Posterior cingulate gyrus (tissue), 11 donors: Measurements from ENCODE around the gene UNC13C.
A peak's percentile ranks its signal among the peaks of the same experiment; 100 is the strongest.

ENCODE experiments used
- DNase-seq, 10 donors: peaks; one replicate each; pipeline versions ENCODE4 v3.0.0 to v3.0.0-alpha.2; 2020 to 2021; ENCODE audit warnings: mixed read lengths in 3 of 10
- intact Hi-C: fragments of 100-400 bp; cut with DNase I; formaldehyde crosslinking; loops from one replicate; pipeline ENCODE4 v1.15.1; 2023

UNC13C gene

DNA sequence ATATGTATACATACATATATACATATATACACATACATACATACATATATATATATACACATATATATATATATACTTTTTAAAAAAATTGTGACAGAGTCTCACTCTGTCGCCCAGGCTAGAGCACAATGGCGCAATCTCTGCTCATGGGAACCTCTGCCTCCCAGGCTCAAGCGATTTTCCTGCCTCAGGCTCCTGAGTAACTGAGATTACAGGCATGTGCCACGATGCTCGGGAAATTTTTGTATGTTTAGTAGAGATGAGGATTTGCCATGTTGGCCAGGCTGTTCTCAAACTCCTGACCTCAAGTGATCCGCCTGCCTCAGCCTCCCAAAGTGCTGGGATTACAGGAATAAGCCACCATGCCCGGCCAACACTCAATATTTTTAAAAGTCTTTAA is 302.5 kb downstream of the UNC13C start:
- intact Hi-C loops = no loop called here
- peak in 1 of 10 donors; percentile 11 for DNase-seq

DNA sequence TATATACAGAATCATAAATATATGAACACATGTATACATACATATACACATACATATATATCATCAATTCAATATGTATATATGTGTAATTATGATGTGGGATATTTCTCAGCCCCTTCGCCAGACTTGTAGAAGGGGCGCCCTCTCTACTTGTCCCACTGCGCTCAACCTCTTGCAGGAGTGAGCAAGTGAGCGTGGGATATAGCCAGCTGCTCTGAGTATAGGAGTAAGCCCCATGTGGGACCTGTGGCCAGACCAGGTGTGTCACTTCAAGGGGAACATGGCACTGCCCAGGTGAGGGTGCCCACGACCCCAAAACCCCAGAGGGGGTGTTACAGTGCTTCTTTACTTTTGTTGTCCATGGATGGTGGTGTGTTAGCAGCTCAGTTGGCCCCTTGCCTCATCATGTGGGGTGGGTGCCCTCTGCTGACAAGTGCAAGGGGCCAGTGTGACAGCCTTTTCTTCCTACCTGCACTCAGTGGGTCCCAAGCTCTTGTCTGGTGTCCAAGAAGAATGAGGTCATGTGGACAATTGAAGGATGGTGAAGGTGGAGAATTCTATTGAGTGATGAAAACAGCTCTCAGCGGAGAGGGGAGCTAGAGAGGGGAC is 304.1 kb downstream of the UNC13C start:
- intact Hi-C loops = no loop called here
- DNase-seq = peak in 2 of 10 donors; percentile 39 to 44

DNA sequence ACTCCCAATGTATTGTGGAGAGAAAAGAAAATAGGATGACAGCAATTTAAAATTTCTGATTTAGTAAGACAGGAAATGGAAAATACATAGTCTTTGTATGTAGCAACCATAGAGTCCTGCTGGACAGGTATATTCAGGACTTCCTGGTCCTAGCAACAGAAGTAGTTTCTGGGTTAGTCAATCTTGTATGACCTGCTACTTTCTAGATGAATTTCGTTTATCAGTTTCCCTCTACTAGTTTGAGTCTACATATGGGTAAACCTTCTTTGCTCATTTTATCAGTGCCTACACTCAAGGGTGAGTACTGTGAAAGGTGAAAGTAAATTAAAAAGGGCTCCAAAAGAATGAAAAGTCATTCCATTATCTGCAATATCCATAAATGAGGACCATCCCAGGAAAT is 309.8 kb downstream of the UNC13C start:
- DNase-seq = no peak
- intact Hi-C loops = no loop called here

DNA sequence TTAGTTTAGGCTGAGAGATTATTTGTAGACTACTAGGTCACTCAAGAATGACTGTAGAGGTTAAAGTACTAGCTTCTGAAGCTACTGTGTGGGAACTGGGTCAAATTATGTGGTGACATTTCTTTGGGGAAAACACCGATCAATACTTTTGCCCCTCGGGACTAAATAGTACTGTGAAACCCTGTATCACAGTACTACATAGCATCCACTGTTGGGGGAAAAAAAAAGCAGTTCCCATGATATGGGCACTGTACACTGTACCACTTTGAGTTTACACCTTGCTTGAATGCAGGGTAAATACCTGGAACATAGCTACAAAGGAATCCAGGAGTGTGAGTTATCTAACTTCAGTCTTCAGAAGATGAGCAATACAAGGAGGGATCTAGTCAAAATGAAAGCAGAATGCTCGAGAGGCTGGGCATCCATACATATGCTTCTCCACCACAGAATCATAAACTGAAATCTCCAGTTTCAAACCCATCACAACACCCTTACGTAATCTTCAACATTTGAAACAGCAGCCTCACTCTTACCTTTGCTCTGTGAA is 311.4 kb downstream of the UNC13C start:
- intact Hi-C loops = no loop called here
- DNase-seq = no peak

DNA sequence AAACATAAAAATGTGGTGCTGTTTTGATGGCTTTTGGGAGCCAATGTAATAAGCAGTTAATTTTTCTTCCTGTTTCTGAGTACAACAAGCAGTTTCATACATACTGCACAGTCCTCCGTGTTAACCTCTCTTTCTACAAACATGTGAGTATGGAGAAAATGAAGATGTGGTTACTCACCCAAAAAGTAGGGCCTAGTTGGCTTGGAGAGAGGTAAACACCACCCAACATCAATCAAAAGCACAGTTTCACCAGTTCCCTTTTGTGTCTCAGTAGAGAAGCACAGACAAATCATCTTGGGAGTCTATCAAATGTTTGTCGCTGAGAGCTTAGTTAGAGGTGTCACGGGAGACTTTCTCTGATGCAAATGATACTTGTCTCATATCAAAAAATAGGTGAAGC is 320.2 kb downstream of the UNC13C start:
- DNase-seq = no peak
- intact Hi-C loops = no loop called here

DNA sequence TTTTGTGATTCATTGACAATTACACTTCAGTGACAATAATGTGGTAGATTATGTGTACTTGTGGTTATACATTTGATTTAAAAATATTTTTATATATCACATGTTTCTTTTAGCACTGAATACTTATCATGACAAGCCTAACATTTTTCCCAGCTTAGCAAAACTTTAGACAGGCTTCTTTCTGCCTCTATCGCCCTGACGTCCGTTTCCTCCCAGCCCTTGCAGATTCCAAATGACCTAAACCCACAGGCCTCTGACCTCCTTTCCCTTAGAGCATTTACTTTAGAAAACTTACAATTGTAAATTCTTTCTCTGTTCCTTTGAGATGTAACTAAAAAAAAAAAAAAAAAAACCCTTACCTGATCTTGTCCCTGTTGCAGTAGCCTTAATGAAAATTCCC is 326.1 kb downstream of the UNC13C start:
- DNase-seq = no peak
- intact Hi-C loops = no loop called here

DNA sequence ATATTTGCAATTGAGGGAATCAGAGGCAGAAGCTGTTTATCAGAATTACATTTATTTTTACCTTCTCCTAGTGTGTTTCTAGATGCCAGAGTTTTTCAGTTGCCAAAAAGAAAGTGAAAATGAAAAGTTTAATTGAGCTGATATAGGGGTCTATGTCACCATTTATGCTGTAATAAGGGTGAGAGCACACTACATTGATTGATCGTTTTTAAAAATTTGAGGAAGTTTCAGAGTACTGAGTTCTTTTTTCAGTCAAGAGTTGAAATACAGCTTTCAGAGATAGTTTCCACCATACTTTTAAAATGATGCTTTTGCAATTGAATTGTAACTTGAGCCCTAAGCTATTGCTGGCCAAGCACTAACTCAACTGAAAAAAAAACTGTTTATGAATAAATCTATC is 326.9 kb downstream of the UNC13C start:
- intact Hi-C loops = no loop called here
- DNase-seq = no peak

DNA sequence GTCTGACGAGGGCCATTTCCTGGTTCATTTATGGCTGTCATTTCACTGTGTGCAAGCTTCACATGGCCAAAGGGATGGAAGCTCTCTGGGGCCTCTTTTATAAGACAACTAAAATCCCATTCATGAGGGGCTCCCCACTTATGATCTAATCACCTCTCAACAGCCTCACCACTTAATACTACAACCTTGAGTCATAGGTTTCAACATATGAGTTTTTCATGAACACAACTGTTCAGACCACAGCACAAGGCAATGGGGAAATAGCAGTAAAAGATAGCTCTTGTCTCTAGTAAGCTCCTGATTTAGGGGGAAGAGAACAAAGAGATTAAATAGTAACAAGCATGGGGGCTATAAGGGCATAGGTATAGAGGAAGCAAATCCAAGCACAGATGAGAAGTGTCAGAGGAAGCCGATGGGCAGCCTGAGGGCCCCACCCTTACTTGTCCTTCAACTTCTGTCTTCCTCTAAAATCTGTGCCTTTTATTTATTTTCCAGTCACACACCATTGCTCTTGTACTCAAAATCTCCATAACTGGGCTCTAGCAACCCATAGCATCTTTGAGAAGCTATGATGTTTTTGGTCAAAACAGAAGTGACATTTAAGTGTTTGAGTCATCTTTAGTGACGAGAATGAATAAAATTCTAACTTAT is 329.1 kb downstream of the UNC13C start:
- DNase-seq = peak in 1 of 10 donors; percentile 52
- intact Hi-C loops = no loop called here

DNA sequence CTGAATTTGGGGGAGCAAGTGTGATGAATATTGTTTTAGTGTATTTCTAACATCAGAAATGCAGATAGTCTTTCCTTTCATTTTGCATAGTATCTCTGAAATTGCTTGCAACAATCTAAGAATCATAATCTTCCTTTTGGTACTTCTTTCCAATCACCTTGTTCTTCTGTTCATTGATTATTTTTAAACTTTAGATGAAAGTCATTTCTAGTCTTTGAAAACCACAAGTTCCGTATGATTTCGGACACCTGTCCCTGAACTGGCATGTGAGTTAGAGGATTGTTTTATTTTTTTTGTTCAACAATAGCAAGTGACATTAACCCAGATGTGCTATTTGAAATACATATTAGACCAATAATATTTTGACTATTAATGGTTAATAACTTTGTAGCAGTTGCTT is 329.7 kb downstream of the UNC13C start:
- no peak for DNase-seq
- intact Hi-C loops = no loop called here

DNA sequence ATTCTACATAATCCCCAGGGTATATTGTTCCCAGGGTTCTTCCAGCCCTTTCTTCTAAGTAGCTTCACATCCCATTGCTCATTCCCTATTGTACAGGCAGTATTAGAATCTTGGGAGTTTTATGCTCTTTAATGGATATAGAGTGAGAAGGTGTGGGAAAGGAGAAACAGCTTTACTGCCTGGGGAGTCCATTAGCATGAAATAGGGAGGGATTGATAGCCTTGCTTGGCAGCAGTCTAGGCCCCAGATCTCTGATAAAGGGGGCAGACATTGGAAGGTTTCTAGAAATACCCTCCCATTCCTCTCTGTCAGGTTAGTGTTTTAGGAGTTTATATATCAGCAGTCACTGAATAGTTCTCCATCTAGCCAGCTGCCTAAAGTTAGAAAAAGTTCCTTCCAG is 334.3 kb downstream of the UNC13C start:
- intact Hi-C loops = no loop called here
- DNase-seq = no peak

DNA sequence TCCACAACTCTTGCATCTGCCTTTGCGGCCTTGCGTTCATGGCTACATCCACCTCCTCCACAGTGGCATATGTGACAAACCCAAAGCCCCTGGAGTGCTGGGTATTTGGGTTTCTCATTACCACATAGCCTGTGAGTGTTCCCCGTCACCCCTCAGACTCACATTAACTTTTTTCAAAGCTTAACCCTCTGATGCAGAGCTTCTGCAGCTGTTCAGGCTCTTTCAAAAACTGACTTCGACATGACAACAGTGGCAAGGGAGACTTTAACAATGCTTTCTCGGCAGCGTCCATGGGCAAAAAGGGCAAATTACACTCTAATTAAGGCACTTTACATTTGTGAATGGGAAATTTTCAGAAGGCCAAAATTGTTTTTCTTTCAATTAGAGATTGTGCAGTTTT is 343.2 kb downstream of the UNC13C start:
- intact Hi-C loops = no loop called here
- DNase-seq = no peak

DNA sequence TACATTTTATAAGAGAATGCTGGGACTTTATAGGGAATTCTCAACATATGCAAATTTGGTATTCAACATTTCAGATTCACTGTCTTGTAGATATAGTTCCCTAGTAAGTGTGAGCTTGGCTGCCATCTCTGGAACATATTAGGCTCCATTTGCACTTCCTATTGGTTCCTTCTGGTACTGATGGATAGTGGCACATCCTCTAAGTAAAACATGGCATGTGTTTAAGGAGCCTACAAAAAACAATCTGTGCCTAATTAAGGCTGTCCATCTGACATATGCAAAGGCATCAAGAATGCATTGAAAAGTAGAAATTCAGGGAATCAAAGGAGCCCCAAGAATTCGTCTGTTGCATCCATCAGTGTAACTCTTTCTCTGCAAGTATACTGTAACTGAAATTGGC is 344.1 kb downstream of the UNC13C start:
- DNase-seq = no peak
- intact Hi-C loops = no loop called here

DNA sequence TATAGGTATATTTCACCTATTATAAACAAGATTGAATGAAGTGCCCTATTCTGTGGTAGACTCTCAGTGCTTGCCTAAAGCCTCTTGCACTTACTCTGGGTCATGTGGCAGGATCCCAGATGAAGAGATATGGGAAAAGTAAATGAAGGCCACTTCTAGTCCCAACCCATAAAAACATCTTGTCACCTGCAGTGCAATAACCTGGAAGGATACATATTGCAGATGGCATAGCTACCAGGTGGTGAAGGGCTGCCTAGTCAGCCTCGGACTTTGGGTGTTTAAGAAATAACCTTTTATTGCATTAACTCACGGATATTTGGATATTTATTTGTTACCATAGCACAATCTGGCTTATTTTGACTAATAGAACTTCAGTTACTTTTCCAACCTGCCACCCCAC is 367.1 kb downstream of the UNC13C start:
- no peak for DNase-seq
- intact Hi-C loops = no loop called here

DNA sequence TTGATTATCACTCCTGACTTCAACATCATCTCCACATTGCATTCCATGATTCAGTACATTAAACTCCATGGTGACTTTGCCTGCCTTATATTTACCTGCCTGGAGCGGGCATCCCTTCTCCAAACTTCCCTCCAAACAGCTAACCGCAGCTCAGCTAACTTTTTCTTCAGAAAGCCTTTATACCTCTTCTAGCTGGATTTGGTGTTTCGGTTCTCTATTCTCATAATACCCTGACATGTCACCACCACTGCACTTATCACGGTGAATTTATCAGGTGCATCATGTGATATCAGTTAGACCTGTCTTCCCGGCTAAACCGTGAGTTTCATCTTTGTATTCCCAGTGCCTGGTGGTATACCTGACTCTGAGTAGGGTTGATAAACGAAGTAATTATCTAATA is 367.6 kb downstream of the UNC13C start:
- intact Hi-C loops = no loop called here
- DNase-seq = no peak

DNA sequence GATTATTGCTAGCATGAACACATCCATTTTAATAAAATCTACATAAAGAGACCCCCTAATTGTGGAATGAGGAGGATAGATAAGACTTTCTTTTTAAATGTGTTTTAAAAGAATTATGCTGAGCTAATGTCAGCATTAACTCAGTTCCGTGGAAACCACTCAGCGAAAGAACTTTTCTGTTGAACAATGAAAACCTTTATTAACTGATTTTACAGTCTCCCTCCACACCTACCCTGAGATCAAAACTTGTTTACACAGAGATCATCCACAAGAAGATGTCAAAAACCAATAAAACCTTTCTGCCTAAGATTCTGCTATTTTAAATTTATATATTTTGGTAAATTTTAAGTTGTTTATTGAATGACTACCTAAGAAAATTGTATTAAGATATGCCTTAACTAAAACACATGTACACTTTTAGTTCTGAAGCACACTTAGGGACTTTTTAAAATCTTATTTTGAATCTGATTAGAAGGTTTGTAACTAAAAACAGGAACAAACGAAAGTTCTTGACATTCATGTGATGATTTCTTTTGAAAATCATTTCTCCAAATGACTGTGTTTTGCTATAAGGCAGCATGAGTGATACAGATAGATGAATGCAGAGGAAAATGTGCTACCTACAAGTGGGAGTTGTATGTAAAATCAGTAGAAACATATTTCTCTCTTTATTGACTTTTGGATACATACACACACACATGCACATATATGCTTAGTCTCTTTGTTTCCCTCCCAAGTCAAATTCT is 369.0 kb downstream of the UNC13C start:
- DNase-seq = no peak
- intact Hi-C loops = no loop called here

DNA sequence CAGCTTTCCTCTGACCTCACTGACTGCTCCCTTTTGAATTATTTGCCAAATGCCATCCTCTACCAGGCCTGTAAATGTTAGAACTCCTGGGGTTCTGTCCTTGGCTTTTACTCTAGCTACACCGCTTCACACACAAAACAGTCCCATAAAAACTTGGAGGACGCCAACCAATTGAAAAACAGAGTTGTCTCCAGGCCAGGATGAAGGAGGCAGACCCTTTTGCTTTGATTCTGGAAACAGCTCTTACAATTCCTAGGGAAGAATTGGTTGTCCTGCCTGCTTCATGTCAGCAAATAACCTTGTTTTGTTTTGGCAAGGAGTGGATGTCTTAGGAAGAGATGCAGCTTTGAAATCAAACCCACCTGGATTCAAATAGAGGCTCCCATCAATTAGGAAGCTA is 375.5 kb downstream of the UNC13C start:
- no peak for DNase-seq
- intact Hi-C loops = no loop called here

DNA sequence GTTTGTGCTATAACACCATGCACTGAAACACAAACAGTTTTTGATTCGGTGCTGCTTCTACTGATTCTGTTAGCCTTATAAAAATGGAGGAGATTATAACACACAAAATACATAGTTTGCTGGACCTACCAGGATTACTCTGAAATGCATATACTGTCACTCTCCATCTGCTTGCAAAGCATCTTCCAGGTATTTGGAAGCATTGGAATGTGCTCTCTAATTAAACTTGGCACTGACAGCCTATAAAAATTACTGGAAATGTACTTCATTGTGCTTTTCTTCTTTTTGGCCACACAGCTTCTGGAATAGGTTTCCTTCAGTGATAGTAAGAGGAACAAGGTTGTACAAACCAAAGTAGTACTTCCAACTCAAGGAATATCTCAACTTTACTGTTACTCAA is 376.1 kb downstream of the UNC13C start:
- DNase-seq = no peak
- intact Hi-C loops = no loop called here

DNA sequence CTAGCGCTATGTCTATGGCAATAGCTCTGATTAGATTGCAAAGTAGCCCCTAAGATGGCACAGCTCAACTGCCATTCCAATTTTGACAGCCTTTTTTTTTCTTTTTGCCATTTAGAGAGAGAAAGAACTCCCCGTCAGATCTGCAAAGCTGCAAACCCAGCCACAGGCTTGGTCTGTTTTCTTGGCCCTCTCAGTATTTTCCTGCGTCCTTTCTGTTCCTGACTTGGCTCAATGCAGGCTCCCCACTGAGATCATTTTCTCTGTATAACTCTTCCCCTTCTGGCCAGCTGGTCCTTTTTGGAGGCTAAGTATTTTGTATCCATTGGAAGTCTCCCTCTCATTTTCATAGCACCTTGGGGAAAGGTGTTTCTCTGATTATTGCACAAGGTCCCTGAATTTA is 386.7 kb downstream of the UNC13C start:
- DNase-seq = no peak
- intact Hi-C loops = no loop called here

DNA sequence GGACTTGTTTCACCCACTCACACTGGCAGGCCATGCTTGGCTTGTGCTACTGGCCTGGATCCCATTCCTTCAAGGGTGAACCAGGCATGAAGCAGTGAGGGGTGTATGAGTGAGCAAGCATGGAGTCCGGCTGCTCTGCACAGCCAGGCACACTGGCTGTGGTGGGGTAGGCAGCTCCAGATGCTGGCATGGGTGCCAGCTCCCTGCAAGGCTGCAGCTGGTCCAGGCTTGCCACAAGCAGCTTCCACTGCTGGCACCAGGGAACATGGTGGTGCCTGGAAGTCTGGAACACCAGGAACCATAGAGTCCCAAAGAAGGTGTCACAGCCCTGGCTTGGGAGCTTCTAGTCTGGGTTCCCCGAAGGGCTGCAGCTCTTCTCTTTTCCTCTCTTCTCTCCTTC is 395.1 kb downstream of the UNC13C start:
- DNase-seq = peak in 2 of 10 donors; percentile 29 to 53
- intact Hi-C loops = no loop called here

DNA sequence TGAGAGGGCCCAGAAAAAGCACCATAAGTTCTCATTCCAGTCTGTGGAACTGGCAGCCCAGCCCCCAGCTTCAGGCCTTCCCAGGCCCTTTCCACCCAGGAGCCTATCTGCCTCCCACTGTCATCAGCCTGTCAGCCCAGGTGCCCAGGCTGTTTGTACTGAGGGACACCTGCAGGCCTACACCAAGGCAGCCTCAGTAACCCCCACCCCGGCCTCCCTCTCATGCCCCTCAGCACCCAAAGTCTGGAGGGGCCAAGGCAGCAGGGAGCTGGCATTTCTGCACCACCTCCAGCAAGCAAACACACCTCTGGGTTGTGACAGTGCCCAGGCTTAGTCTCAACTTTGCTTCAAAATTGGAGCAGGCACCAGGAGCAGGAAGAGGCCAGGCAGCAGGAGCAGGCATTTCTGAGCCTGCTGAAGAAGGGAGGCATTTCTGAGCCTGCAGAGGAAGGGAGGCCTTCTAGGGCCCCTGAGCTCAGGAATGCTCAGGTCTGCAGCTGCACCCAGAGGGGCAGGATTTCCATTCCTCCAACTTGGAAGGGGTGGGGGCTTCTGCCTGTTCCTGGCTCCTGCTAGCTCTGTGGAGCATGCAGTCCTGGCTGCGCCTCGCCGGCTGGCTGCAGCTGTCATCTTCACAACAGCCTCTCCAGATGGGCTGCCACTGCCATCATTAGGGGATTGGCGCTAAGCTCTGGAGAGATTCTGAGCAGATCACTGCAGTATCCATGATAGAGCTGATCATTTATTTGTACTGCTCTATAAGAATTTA is 396.1 kb downstream of the UNC13C start:
- peak in 4 of 10 donors; percentile 10 to 76 (median 54) for DNase-seq
- intact Hi-C loops = no loop called here

DNA sequence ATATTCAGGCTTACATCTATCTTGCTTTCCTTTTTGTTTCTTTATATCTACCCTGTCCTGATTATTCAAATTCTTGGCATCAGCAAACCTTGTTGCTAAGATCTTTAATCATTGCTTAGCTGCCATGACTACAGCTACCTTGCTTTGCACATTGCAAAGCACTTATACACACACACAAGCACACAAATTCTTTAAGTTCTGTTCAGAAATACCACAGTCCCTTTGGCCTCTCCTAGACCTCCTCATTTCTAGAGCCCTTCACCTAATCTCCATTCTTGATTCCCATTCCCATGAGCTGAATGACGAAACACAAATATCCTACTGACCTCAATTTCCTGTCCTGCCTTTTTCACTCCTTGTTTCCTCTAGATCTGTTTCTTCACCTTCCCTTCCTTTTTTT is 409.6 kb downstream of the UNC13C start:
- DNase-seq = no peak
- intact Hi-C loops = no loop called here
